22Rv1 (cell line): ENCODE results near the gene PLTP.

ENCODE experiments used
- ZFX ChIP-seq: fragments of 450-650 bp; IDR thresholded peaks from 2 replicates; pipeline ENCODE4 v1.6.1; 2017; ENCODE audit warnings: antibody characterized with exemption, borderline replicate concordance
- TF ChIP-seq, protein P1 (sequence below): fragments of 450-650 bp; IDR thresholded peaks from 2 replicates; pipeline ENCODE4 v1.5.1; 2017; ENCODE audit warnings: mild to moderate bottlenecking

DNA sequence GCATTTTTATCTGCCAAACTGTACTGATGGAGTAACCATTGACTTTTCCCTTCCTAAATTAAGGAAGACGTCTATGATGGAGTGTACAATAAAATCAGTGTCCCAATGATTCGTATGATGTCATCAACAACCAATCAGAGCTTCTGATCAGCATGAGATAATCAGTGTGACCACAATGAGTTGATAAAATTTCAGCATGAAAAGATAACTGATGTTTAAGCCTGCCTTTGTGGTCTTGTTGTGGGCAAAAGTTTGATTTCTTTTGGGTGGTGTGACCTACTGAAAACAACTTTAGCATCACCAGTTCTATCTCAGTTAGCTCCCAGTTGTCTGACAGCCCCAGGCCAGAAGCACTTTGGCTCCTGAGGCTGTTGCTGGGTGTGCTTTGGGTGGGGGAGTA lies 25.8 kb upstream of the PLTP start:
- TF ChIP-seq, protein P1, sequence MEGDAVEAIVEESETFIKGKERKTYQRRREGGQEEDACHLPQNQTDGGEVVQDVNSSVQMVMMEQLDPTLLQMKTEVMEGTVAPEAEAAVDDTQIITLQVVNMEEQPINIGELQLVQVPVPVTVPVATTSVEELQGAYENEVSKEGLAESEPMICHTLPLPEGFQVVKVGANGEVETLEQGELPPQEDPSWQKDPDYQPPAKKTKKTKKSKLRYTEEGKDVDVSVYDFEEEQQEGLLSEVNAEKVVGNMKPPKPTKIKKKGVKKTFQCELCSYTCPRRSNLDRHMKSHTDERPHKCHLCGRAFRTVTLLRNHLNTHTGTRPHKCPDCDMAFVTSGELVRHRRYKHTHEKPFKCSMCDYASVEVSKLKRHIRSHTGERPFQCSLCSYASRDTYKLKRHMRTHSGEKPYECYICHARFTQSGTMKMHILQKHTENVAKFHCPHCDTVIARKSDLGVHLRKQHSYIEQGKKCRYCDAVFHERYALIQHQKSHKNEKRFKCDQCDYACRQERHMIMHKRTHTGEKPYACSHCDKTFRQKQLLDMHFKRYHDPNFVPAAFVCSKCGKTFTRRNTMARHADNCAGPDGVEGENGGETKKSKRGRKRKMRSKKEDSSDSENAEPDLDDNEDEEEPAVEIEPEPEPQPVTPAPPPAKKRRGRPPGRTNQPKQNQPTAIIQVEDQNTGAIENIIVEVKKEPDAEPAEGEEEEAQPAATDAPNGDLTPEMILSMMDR, result no peak
- TF ChIP-seq ZFX, result no peak
